GM18907 (cell line): ENCODE data around the gene PABPC4L.
"Not testable (repeated sequence)": the region's sequence is repeated elsewhere in the genome, so short reads cannot be mapped to it uniquely, and the experiment has no call there.

Experiments used
- ATAC-seq: cut with Tn5 transposase; IDR thresholded peaks from one replicate; pipeline ENCODE4 v1.9.1; 2021; ENCODE audit warnings: mild to moderate bottlenecking, moderate library complexity; ENCODE audit not compliant: unreplicated experiment

Gene PABPC4L

DNA sequence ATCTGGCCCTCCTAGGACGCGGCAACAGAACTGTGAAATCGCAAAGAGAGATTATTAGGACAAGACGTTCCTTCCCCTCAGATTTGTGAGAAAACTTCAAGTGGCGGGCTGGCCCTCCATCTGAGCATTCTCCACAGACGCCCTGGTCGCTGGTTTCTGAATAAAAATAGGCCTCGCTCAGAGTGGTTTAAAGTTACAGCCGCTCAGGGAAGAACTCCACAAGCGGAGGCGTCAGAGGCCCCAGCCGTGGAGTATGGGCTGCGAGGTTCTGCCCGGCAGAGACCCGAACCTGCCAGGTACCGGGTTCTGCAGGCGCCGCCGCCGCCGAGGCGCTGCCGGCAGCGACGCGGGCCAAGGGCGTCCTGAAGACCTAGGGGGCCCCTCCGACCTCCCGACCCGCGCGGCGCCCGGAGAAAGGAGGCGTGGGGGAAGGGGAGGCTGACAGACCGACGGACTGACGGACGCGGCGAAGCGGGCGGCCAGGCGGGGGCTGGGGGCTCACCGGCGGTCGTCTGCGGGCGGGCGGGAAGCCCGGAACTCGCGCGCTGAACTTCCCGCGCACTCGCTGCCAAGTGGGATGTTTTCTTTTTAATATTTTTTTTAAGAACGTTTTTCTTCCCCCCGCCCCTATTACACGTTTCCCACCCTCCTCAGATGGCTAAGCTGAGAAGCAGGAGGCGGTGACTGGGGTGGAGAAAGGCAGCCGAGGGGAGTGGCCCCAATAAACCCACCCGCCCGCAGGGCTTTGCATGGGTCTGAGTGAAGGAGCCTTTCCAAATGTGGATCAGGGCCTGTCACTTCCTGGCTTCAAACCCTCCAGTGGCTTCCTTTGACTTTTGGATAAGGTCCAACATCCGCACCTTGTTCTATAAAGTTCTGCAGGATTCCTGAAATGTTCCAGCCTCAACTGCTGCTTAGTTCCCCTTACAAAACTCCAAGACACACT, at the start of gene PABPC4L:
PABPC4L (minus strand) TSS at position 574 of the 946 bp plus-strand sequence. CDS start 770 bp downstream, outside the sequence.
- ATAC-seq: no peak

DNA sequence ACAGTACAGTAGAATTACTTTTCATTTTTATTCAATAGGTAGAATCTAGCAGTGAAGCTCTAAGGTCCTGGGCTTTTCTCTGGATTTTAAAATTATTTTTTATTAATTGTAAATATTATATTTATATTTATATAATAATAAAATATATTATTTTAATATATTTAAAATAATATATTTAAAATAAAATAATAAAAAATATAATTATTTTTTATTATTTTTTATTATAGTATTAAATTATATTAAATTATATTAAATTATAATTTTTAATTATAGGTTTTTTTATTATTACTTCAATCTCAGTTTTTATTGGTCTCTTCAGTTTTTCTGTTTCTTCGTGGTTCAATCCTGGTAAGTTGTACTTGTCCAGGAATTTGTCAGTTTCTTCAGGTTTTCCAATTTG, 49.7 kb upstream of the PABPC4L start:
- ATAC-seq: no peak

DNA sequence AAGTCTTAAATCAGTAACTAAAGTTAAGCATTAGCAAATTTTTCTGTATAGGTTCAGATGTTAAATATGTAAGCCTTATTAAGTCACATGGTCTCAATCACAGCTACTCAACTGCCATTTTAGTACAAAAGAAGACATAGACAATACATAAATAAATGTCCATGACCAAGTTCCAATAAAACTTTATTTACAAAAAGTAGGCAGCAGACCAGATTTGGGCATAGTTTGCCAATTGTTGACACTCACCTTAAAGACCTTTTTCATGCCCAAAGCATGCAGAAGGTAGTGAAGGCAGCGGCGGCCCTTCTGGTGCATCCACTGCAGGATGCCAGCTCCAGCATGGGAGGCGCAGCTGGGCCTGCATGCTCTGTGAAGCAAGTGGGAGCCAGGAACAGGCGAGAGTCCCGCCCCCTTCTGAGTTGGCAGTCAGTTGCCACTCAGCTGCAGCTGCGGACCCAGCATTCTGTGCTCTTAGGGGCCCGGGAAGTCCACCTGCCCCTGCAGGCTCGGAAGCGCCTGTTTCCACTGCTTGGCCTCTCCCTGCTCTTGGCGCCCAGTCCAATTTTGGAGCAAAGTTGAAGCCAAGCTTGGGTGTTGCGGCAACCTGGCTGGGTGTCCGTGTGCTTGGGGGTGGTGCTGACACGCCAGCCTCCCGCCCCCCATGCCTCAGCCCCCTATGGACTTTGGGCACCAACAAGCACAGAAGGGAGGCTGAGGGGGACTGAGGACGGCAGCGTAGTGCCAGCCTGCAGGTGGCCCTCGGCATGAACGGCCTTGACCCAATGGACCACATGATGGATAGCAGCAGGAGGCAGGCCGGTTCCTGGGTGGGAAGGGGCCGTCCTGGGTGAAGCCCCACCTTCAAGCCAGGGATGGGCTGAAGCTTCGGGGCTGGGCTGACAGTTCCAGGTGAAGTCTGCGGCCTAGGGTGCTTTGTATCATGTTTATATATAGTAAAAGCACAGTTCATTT, 42.4 kb upstream of the PABPC4L start:
- no peak for ATAC-seq

DNA sequence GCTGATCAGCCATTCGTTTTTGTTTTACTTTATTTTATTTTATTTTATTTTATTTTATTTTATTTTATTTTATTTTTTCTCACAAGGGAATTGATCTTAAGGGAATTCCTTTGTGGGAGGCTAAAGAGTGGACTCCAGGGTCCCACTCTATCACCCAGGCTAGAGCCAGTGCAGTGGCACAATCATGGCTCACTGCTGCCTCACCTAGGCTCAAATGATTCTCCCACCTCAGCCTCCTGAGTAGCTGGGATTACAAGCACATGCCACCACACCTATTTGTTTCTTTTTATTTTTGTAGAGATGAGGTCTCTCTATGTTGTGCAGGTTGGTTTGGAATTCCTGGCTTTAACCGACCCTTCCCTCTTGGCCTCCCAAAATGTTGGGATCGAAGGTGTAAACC, 17.5 kb upstream of the PABPC4L start:
- ATAC-seq: no peak

DNA sequence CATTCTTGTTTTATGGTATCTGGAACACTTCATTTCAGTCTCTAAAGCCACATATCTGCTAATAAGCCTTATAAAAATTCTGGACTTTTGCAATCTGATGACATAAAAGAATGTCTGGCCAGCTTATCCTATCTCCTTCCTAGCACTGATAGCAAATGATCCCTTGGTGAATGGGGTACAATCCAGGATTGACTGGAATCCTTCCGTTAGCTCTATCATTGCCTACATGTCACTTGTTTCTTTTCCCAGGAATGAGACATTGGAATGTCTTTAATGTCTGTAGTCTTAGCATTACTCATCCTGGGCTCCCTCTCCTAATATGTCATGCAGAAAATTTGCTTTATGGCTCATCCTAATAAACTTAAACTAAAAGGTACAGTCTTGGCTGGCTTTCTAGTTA, 14.8 kb upstream of the PABPC4L start:
- ATAC-seq: no peak

DNA sequence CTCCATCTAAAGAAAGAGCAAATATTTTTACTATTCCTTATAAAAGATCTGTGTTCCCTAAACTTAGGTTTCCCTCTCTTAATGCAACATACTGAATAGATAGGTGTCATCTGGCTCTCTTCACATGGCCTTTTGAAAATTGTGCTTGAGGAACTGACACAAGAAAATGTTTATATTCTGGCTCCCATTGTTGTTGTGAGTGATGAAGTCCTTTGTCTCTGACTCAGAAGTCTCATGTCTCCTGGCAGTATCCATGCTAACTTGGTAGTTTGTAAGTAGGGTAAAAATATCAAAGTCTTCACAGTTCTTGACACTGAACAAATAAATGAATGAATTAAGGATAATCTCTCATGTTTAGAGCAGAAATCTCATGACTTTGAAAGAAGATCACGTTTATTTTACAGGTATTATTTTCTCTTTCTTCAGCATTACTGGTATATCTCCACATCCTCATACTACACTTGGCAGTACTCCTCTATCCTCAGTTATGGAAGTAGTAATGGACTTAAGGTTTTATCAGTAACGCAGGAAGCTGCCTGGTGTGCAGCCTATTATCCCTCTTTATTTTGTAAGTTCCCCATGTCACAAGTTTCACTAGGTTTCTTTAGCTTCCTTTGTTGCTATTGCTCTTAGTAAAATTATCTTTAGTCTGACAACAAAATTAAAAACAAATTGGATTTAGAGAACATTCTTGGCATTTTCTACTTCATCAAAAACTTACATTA, 14.2 kb upstream of the PABPC4L start:
- no peak for ATAC-seq

DNA sequence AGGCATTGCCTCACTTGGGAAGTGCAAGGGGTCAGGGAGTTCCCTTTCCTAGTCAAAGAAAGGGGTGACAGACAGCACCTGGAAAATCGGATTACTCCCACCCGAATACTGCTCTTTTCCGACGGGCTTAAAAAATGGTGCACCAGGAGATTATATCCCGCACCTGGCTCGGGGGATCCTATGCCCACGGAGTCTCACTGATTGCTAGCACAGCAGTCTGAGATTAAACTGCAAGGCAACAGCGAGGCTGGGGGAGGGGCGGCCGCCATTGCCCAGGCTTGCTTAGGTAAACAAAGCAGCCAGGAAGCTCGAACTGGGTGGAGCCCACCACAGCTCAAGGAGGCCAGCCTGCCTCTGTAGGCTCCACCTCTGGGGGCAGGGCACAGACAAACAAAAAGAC, 6.4 kb upstream of the PABPC4L start:
- not testable (repeated sequence) for ATAC-seq

DNA sequence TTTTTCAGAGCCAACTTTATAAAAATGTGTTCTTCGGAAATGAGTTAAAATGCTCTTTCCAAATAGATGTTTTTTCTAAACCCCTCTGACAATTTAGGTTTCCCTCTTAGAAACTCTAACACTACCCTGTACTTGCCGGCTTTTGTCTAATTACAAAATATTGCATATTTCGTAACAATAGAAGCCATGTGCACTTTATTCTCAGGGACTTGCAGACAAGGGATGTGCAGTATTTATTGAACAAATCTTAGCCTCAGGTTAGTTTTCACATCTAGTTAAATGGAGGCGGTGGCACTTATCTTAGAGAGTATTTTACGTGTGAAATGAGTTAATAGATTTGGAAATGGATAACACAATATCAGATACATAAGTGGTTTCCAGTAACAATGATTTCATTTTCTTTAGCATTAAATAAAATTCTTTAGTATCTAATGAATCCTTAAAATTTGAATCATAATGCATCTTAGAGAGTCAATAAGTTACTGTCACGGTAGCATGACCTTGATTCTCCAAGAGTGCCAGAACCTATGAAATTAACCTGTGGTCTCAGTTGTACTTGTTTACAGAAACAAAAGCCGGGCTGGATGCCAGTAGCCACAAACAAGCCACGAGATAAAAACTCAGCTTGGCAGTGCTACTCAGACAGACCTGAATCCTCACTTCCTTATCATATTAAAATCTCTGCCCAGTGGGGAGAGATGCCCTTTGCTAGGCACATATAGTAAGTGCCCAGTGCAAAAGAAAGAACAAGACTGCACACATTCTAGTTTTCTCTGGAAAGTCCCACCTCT, 772 bp upstream of the PABPC4L start:
- no peak for ATAC-seq

DNA sequence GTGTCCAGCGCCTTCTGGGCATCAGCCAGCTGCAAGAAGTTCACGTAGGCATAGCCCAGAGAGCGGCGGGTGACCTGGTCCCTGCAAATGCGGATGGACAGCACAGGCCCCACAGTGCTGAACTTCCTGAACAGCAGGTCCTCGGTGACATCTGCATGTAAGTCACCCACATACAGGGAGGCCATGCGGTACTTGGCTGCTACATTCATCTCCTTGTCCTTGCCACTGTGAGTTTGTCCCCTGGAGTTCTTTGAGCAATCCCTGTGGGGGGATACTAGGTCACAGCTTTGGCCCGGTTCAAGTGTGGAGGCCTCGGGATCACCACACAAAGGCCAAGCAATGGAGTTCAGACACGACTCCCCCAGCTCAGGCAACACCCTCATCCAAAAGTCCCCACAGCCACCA, 776 bp downstream of the PABPC4L start:
- no peak for ATAC-seq

DNA sequence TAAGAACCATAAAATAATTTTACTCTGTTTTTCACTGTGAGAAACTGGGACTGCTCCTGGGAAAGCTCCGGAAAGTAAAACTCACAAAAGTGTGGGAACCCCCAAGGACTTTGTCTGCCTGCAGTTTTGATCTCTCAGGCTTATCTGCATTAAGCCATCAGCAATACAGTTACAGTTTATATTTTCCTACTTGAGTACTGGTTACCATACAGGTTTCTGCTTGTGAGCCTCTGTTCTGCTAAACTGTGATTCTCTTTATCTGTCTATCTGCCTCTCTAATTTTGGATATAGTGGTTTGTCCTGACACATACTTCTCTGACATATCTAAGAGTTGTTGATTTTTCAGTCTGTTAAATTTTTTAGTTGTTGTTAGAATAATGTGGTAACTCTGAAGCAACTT, 11.6 kb downstream of the PABPC4L start:
- ATAC-seq: no peak

DNA sequence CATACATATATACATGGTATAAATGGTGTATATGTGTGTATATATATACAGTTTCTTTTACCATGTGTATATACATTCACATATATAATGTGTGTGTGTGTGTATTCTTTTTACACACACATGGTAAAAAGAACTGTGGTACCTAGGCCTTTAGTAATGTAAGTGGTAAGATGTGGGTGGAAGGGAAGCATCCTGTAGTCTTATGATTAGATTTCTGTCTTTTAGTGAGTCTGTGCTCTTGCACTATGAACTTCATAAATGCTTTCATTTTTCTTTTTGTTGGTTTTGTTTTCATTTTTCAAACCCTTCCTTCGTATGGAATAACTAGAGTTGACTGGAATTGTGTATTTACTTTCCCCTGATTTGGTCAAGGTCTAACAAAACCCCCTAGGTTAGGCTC, 12.1 kb downstream of the PABPC4L start:
- ATAC-seq: no peak

DNA sequence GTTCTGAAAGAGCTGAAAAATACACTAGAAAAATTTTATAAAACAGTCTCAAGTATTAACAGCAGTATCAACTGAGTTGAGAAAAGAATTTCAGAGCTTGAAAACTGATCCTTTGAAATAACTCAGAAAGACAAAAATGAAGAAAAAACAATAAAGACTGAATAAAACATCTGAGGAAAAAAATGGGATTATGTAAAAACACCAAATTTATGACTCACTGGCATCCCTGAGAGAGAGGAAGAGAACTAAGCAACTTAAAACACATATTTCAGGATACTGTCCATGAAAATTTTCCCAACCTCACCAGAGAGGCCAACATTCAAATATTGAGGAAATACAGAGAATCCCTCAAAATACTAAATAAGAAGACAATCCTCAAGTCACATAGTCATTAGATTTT, 22.9 kb downstream of the PABPC4L start:
- no peak for ATAC-seq

DNA sequence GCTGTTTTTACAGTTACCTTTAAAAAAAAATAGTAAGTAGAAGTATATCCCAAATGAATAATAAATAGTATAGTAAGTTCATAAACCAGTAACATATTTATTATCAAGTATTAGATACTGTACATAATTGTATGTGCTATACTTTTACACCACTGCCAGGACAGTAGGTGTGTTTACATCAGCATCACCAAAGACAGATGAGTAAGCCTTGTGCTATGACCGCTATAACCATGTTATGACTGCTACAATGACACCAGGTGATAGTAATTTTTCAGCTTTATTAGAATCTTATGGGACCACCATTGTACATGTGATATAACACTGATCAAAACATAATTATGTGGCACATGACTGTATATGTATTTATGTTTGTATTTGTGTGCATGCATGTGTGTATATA, 27.3 kb downstream of the PABPC4L start:
- ATAC-seq: no peak

DNA sequence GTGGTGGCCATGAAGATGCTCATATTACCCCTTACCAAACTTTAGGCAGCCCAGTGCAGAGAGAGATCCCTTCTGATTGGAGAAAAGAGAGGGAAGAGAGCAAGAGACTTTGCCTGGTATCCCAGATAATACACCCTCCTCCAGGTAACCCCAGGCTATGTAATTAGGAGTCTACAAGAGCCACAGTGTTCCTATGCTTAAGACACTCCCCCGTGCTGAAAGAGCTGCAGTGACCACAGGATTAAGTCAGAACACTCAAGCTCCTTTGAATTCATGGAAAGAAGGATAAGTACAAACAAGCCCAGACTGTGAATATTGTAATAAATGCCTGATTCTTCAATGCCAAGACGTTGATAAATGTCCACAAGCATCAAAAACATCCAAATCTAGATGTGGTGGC, 41.4 kb downstream of the PABPC4L start:
- ATAC-seq: no peak

DNA sequence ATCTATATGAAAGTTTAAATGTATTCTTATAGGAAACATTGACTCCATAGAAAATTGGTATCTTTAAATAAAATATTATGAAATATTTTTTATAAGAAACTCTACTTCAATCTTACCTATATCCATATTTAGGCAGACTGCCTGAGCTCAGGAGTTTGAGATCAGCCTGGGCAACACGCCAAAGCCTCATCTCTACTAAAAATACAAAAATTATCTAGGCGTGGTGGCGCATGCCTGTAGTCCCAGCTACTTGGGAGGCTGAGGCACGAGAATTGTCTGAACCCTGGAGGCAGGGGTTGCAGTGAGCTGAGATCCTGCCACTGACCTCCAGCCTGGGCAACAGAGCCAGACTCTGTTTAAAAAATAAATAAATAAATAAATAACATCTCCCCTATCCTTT, 47.5 kb downstream of the PABPC4L start:
- ATAC-seq: no peak

DNA sequence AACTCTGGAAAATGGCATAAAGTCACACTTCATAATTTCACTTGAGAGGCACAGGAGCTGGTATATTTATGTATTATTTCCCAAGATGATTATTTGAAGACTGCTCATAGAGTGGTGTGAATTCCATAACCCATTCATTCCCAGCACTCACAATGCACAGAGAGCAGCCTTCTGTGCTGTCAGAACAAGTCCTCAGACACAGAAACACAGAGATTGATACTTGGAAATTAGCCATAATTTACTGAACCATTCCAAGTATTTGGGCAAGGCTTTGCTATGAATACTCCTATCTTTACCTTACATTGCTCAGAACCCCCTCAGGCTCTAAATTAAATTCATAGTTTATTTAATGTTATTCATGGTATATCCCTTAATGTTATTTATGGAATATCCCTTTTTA, 53.6 kb downstream of the PABPC4L start:
- no peak for ATAC-seq
